GM12878 (cell line): ENCODE measurements around the gene SV2A. TPM values are rescaled to one million over a fixed set of nuclear protein-coding genes. Genes with fewer than 3 reads are reported as not detected.

Source experiments
- ATAC-seq: fragments of 200-7000 bp; cut with Tn5 transposase; 3 replicates; pipeline ENCODE4 v1.9.1; 2020; ENCODE audit warnings: mild to moderate bottlenecking, moderate library complexity
- BruUV-seq: library from RNA; stranded (reverse); fragments of 400-500 nt; replicated peaks from 2 replicates; lab custom pipeline; 2021; lab: Mats Ljungman, UMichigan
- CTCF ChIA-PET: fragments of 300-600 bp; sonication (Branson Sonifier 250); formaldehyde crosslinking; extraction: SDS; loops from one replicate; lab custom pipeline; 2021; ENCODE audit warnings: inconsistent platforms; lab: Yijun Ruan, JAX
- POLR2A ChIA-PET: fragments of 350-600 bp; formaldehyde crosslinking; extraction: SDS; loops from one replicate; lab custom pipeline; 2021; ENCODE audit warnings: inconsistent platforms; lab: Charles Lee
- RAD21 ChIA-PET: fragments of 300-600 bp; sonication (Branson Sonifier 250); formaldehyde crosslinking; loops from one replicate; lab custom pipeline; 2023; ENCODE audit warnings: antibody characterized with exemption; ENCODE audit not compliant: unreplicated experiment; lab: Charles Lee
- SMC1A ChIA-PET: fragments of 300-600 bp; sonication (Branson Sonifier 250); formaldehyde crosslinking; loops from one replicate; lab custom pipeline; 2023; ENCODE audit not compliant: unreplicated experiment, uncharacterized antibody; lab: Charles Lee
- DNase-seq: peaks from one replicate; pipeline ENCODE4 v3.0.0-alpha.2; 2011; ENCODE audit warnings: low read depth, low spot score
- FAIRE-seq: peaks from 3 replicates; lab custom pipeline; 2011; peaks lifted over from hg19 to GRCh38; lab: Jason Lieb, UNC
- H2AFZ ChIP-seq: 2 replicates; pipeline ENCODE4 v1.6.0; 2011; ENCODE audit warnings: low read depth, low read length, control low read depth; ENCODE audit not compliant: control insufficient read depth
- H3K27ac ChIP-seq: 2 replicates; pipeline ENCODE4 v1.5.1; 2011; ENCODE audit warnings: control low read depth; ENCODE audit not compliant: control insufficient read depth, insufficient read depth
- H3K27me3 ChIP-seq, 2 experiments: replicated peaks in 1 of 2; 2 replicates each; pipeline versions ENCODE4 v1.6.0 to v1.6.1; 2011; ENCODE audit warnings: low read length in 1 of 2; ENCODE audit not compliant: control insufficient read depth in 2 of 2, insufficient read depth in 2 of 2
- H3K36me3 ChIP-seq, 2 experiments: 2 replicates each; pipeline ENCODE4 v1.5.1; 2011; ENCODE audit warnings: low read length in 1 of 2; ENCODE audit not compliant: control insufficient read depth in 2 of 2, insufficient read depth in 2 of 2
- H3K4me1 ChIP-seq: 2 replicates; pipeline ENCODE4 v1.6.1; 2011; ENCODE audit warnings: mild to moderate bottlenecking, low read length, moderate library complexity, mixed read lengths; ENCODE audit not compliant: control insufficient read depth, insufficient read depth
- H3K4me2 ChIP-seq: 2 replicates; pipeline ENCODE4 v1.6.0; 2011; ENCODE audit warnings: control low read depth; ENCODE audit not compliant: control insufficient read depth, insufficient read depth
- H3K4me3 ChIP-seq: fragments of 200-600 bp; sonication (generic); 2 replicates; pipeline ENCODE4 v1.5.1; 2016
- H3K79me2 ChIP-seq: 2 replicates; pipeline ENCODE4 v1.6.0; 2011; ENCODE audit warnings: low read length; ENCODE audit not compliant: control insufficient read depth, insufficient read depth
- H3K9ac ChIP-seq: 2 replicates; pipeline ENCODE4 v1.8.0; 2011; ENCODE audit warnings: low read length, control low read depth, mixed read lengths; ENCODE audit not compliant: control insufficient read depth, insufficient read depth
- H3K9me3 ChIP-seq: replicated peaks from 3 replicates; pipeline ENCODE4 v1.5.1; 2011; ENCODE audit warnings: mild to moderate bottlenecking, low read length; ENCODE audit not compliant: control insufficient read depth, insufficient read depth
- H4K20me1 ChIP-seq: 2 replicates; pipeline ENCODE4 v1.6.0; 2011; ENCODE audit not compliant: control insufficient read depth, insufficient read depth
- BCL3 ChIP-seq: IDR thresholded peaks from 2 replicates; pipeline ENCODE4 v1.6.1; 2011; ENCODE audit warnings: borderline replicate concordance, low read depth, mild to moderate bottlenecking, moderate library complexity, low read length; ENCODE audit not compliant: insufficient read depth, poor library complexity, severe bottlenecking
- CUX1 ChIP-seq: IDR thresholded peaks from 2 replicates; pipeline ENCODE4 v1.6.1; 2012; ENCODE audit warnings: improper control_type of control experiment, low read depth, low read length; ENCODE audit not compliant: insufficient replicate concordance
- E2F4 ChIP-seq: IDR thresholded peaks from 2 replicates; pipeline ENCODE4 v1.6.1; 2012; ENCODE audit warnings: low read depth, low read length, improper control_type of control experiment
- HDAC6 ChIP-seq: fragments of 200-600 bp; sonication (generic); IDR thresholded peaks from one replicate; pipeline ENCODE4 v1.8.0; 2017; ENCODE audit warnings: antibody characterized with exemption; ENCODE audit not compliant: unreplicated experiment
- MXI1 ChIP-seq: fragments of 150-350 bp; IDR thresholded peaks from 2 replicates; pipeline ENCODE4 v1.6.1; 2011; ENCODE audit warnings: low read depth, mild to moderate bottlenecking, inconsistent platforms, low read length, improper control_type of control experiment
- RELB ChIP-seq: fragments of 450-650 bp; IDR thresholded peaks from 2 replicates; pipeline ENCODE4 v1.6.1; 2017; ENCODE audit warnings: low read depth, mild to moderate bottlenecking, moderate library complexity
- SPI1 ChIP-seq: IDR thresholded peaks from 2 replicates; pipeline ENCODE4 v1.6.1; 2011; ENCODE audit warnings: low read depth, mild to moderate bottlenecking, low read length, moderate library complexity, borderline replicate concordance; ENCODE audit not compliant: insufficient read depth
- SRF ChIP-seq, 2 experiments: IDR thresholded peaks; 2 replicates each; pipeline ENCODE4 v1.6.1; 2011; ENCODE audit warnings: low read depth in 2 of 2, low read length in 2 of 2, mild to moderate bottlenecking in 1 of 2, moderate library complexity in 1 of 2
- ZNF384 ChIP-seq: IDR thresholded peaks from 2 replicates; pipeline ENCODE4 v1.6.1; 2012; ENCODE audit warnings: low read depth, mild to moderate bottlenecking, low read length, improper control_type of control experiment, borderline replicate concordance
- WGBS: methylation state at CpG from one replicate; pipeline ENCODE4 v1.1.6; 2016; ENCODE audit warnings: low lambda C conversion rate; ENCODE audit not compliant: insufficient replicate concordance, insufficient coverage; ENCODE audit errors: missing lambda C conversion rate; 5-methylcytosine and 5-hydroxymethylcytosine counted together
- in situ Hi-C: fragments of 300-500 bp; cut with MboI; formaldehyde crosslinking; loops from 9 replicates; pipeline ENCODE4 v1.14.3; 2018; ENCODE audit warnings: mixed read lengths
- intact Hi-C: fragments of 100-400 bp; cut with micrococcal nuclease; formaldehyde crosslinking; loops from one replicate; pipeline ENCODE4 v1.14.2; 2022; ENCODE audit not compliant: unreplicated experiment
- polyA plus RNA-seq, 11 experiments: library from polyadenylated mRNA; depleted of rRNA in 4 of 11; unstranded in 6 of 11; stranded (reverse) in 5 of 11; fragments of >200 nt; fragmentation: Nextera tagmentation in 4 of 11; fragmentation: Illumina TruSeq in 1 of 11; extraction: Ambion mirVana in 4 of 11; extraction: Trizol in 1 of 11; gene quantifications; 1 replicate in 1 of 11; 2 replicates in 10 of 11; pipeline versions ENCODE4 v1.2.1 to v1.2.3, GENCODE V29; 2011 to 2016; ENCODE audit warnings: inconsistent platforms in 2 of 11, missing spikeins in 2 of 11, low read depth in 1 of 11
- total RNA-seq, 4 experiments: library from RNA; depleted of rRNA in 3 of 4; stranded (reverse); fragments of >200 nt in 3 of 4; fragmentation: Illumina TruSeq in 1 of 4; extraction: Trizol in 1 of 4; gene quantifications; 2 replicates each; pipeline versions ENCODE4 v1.2.1 to v1.2.3, GENCODE V29; 2013 to 2021

Gene SV2A
- total and polyA plus RNA-seq, 10 of the 15 experiments (the other 5 are each of a cell fraction or from before 2014, with no cell fraction given), result 0.39 to 11.6 (median 5.4) TPM

GRCh38 chr1:149884433-149885338 is 33.0 kb downstream of the SV2A start:
- Histone ChIP-seq H3K9me3 (no peaks in the 10 kb centered on the region), H3K9ac (peak overlapping the region; percentile 85), H3K79me2 (peaks cover 17% of the 10 kb centered on the region), H3K4me3 (peak overlapping the region; percentile 61), H2AFZ (peak overlapping the region; percentile 46), H3K27me3 (no peaks in the 10 kb centered on the region), H4K20me1 (no peaks in the 10 kb centered on the region), H3K27ac (peak overlapping the region; percentile 93), H3K4me1 (no peaks in the 10 kb centered on the region), H3K4me2 (peak overlapping the region; percentile 87), H3K36me3 (no peaks in the 10 kb centered on the region)
- CTCF ChIA-PET, result interaction anchor here (0.7 to 1.9 kb wide), 3 partner anchors 40 to 281 kb away, joined by 3 to 6 read pairs (median 3); no protein-coding TSS in a partner anchor
- POLR2A ChIA-PET, result interaction anchor here (0.7 to 4.0 kb wide), 5 partner anchors 35 to 350 kb away, joined by 3 to 57 read pairs (median 4); no protein-coding TSS in a partner anchor
- SMC1A ChIA-PET, result interaction anchor here (0.7 to 1.9 kb wide), 2 partner anchors 36 to 41 kb away, joined by 3 to 8 read pairs; no protein-coding TSS in a partner anchor
- FAIRE-seq (no peak), DNase-seq (peak; percentile 48), ATAC-seq (peak; percentile 10; the same call in 2 of the 3 replicates)
- whole genome bisulfite sequencing, result 2% methylated on average over 9 of the region's 9 CpGs
- in situ Hi-C loops, result no loop called here
- intact Hi-C loops, result no loop called here
- no TSS peak for BruUV-seq
- RAD21 ChIA-PET, result interaction anchor here (0.6 to 1.9 kb wide), 3 partner anchors 41 to 302 kb away, joined by 3 to 5 read pairs (median 4); partner anchors contain the start of gene OTUD7B
- TF ChIP-seq BCL3 (no peak), ZNF384 (peak; percentile 49; the same call in 1 of the 2 replicates), HDAC6 (no peak), MXI1 (0 out of 2 replicates have a peak, but pooled peaks have one; percentile 47), CUX1 (peak; percentile 22), SPI1 (peak; percentile 59; the same call in 1 of the 2 replicates), E2F4 (0 out of 2 replicates have a peak, but pooled peaks have one; percentile 6), SRF (IDR thresholded peaks at IDR 0.05; ENCODE audit: low read depth in 2 of 2, low read length in 2 of 2) (no peak), RELB (0 out of 2 replicates have a peak, but pooled peaks have one; percentile 48)
